Measurements from ENCODE around the gene IGSF9B.

IGSF9B gene

GRCh38 chr11:133955081-133955891 is 1.5 kb downstream of the IGSF9B start:
- no peak for TF ChIP-seq CTCF (IDR thresholded peaks at IDR 0.05; ENCODE audit: extremely low read depth, missing control alignments)
- DNase-seq (ENCODE audit: low spot score) = no peak

- no peak for DNase-seq (ENCODE audit: low spot score)
- no peak for TF ChIP-seq CTCF (IDR thresholded peaks at IDR 0.05; ENCODE audit: extremely low read depth, missing control alignments)
Observed at GRCh38 chr11:133953999-133954398, 2.8 kb downstream of the IGSF9B start.

- DNase-seq (ENCODE audit: low spot score) = no peak
- no peak for TF ChIP-seq CTCF (IDR thresholded peaks at IDR 0.05; ENCODE audit: extremely low read depth, missing control alignments)
Observed at GRCh38 chr11:133953547-133953946, 3.2 kb downstream of the IGSF9B start.

GRCh38 chr11:133952199-133953190 is 4.3 kb downstream of the IGSF9B start:
- no peak for TF ChIP-seq CTCF (IDR thresholded peaks at IDR 0.05; ENCODE audit: extremely low read depth, missing control alignments)
- no peak for DNase-seq (ENCODE audit: low spot score)

GRCh38 chr11:133951327-133952198 is 5.2 kb downstream of the IGSF9B start:
- TF ChIP-seq CTCF (IDR thresholded peaks at IDR 0.05; ENCODE audit: extremely low read depth, missing control alignments) = no peak
- DNase-seq (ENCODE audit: low spot score) = no peak

GRCh38 chr11:133950874-133951326 is 5.9 kb downstream of the IGSF9B start:
- DNase-seq (ENCODE audit: low spot score) = no peak

More at GRCh38 chr11:133950874-133951326, 5.9 kb downstream of the IGSF9B start:
- no peak for TF ChIP-seq CTCF (IDR thresholded peaks at IDR 0.05; ENCODE audit: extremely low read depth, missing control alignments)
